Measurements from ENCODE around the gene OBSCN.

OBSCN gene

DNA sequence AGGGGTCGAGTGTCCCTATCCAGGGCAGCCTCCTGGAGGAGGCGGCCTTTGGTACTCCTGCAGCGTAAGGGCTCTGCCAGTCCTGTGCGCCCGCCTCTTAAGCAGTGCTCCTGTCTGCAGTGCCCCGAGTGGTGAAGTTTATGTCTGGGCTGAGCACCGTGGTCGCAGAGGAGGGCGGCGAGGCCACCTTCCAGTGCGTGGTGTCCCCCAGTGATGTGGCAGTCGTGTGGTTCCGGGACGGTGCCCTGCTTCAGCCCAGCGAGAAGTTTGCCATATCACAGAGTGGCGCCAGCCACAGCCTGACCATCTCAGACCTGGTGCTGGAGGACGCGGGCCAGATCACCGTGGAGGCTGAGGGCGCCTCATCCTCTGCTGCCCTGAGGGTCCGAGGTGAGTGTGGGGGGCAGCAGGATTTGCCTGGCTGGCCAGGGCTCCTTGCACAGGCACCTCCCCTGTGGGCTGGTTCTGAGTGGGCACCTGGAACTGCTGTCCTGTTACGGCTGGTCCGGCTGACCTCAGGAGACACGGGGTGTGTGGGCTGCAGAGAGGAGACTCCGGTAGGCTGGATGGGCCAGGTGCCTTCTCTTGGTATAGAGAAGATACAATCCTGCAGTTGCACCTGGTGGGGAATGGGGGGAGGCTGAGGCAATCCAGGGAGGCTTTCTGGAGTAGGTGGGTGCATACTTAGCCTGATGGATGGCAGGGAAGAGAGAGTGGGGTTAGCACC is 66.8 kb downstream of the OBSCN start:
- POLR2A ChIA-PET: no interaction called here
- TF ChIP-seq HDGF (IDR thresholded peaks at IDR 0.05; ENCODE audit: borderline replicate concordance) (no peak), BHLHE40 (IDR thresholded peaks at IDR 0.05; ENCODE audit: borderline replicate concordance) (no peak), FOXA1 (IDR thresholded peaks at IDR 0.05) (no peak), L3MBTL2 (conservative IDR thresholded peaks at IDR 0.05) (no peak), CTBP1 (IDR thresholded peaks at IDR 0.05; ENCODE audit: borderline replicate concordance) (no peak), TARDBP (IDR thresholded peaks at IDR 0.05) (no peak), ELF4 (IDR thresholded peaks at IDR 0.05) (no peak), SUZ12 (IDR thresholded peaks at IDR 0.05) (no peak), FOXM1 (IDR thresholded peaks at IDR 0.05; ENCODE audit: borderline replicate concordance) (no peak), ARNT (IDR thresholded peaks at IDR 0.05) (no peak), NFRKB (IDR thresholded peaks at IDR 0.05) (no peak), FOXK2 (IDR thresholded peaks at IDR 0.05) (no peak)
- TF ChIP-seq, protein P1, sequence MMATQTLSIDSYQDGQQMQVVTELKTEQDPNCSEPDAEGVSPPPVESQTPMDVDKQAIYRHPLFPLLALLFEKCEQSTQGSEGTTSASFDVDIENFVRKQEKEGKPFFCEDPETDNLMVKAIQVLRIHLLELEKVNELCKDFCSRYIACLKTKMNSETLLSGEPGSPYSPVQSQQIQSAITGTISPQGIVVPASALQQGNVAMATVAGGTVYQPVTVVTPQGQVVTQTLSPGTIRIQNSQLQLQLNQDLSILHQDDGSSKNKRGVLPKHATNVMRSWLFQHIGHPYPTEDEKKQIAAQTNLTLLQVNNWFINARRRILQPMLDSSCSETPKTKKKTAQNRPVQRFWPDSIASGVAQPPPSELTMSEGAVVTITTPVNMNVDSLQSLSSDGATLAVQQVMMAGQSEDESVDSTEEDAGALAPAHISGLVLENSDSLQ (IDR thresholded peaks at IDR 0.05): no peak
- no peak for DNase-seq (ENCODE audit: extremely low spot score)
- CTCF ChIA-PET: no interaction called here

GRCh38 chr1:228275179-228275429 is 67.3 kb downstream of the OBSCN start:
- no peak for TF ChIP-seq LEF1 (IDR thresholded peaks at IDR 0.05; ENCODE audit: borderline replicate concordance)
- no peak for TF ChIP-seq SUZ12 (IDR thresholded peaks at IDR 0.05)
- no peak for TF ChIP-seq ARNT (IDR thresholded peaks at IDR 0.05)
- no peak for TF ChIP-seq ELF4 (IDR thresholded peaks at IDR 0.05)
- CTCF ChIA-PET: no interaction called here
- no peak for DNase-seq (ENCODE audit: extremely low spot score)
- POLR2A ChIA-PET: no interaction called here

DNA sequence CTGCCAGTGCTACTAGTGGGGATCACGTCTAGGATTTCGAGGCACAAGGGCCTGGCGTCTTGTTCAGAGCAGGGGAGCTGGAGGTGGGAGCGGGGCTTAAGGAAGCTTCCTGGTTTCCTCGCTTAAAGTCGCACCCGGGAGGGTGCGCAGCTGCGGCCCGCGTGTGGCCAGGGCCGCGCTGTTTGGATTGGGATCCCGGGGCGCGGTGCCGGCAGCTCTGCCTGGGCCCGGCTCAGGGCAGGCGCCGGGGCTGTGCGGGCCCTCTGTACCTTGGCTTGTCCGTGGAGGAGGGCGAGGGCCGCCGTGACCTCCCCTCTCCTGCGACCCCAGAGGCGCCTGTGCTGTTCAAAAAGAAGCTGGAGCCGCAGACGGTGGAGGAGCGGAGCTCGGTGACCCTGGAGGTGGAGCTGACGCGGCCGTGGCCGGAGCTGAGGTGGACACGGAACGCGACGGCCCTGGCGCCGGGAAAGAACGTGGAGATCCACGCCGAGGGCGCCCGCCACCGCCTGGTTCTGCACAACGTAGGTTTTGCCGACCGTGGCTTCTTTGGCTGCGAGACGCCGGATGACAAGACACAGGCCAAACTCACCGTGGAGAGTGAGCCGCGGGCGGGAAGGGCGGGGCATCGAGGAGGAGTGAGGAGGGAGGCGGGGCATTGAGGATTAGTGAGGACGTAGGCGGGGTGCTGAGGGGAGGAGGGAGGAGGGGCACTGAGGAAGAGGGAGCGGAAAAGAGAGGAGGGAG is 67.8 kb downstream of the OBSCN start:
- no peak for TF ChIP-seq TARDBP (IDR thresholded peaks at IDR 0.05)
- no peak for TF ChIP-seq SP1 (IDR thresholded peaks at IDR 0.05)
- TF ChIP-seq LEF1 (IDR thresholded peaks at IDR 0.05; ENCODE audit: borderline replicate concordance): no peak
- TF ChIP-seq FOXA1 (IDR thresholded peaks at IDR 0.05): no peak
- peak; percentile 26; the same call in 1 of the 2 replicates for TF ChIP-seq L3MBTL2 (conservative IDR thresholded peaks at IDR 0.05)
- TF ChIP-seq CTBP1 (IDR thresholded peaks at IDR 0.05; ENCODE audit: borderline replicate concordance): no peak
- TF ChIP-seq FOXK2 (IDR thresholded peaks at IDR 0.05): no peak
- TF ChIP-seq SUZ12 (IDR thresholded peaks at IDR 0.05): no peak
- peak; percentile 46 for DNase-seq (ENCODE audit: extremely low spot score)
- ChIA-PET CTCF (no interaction called here), POLR2A (no interaction called here)

DNA sequence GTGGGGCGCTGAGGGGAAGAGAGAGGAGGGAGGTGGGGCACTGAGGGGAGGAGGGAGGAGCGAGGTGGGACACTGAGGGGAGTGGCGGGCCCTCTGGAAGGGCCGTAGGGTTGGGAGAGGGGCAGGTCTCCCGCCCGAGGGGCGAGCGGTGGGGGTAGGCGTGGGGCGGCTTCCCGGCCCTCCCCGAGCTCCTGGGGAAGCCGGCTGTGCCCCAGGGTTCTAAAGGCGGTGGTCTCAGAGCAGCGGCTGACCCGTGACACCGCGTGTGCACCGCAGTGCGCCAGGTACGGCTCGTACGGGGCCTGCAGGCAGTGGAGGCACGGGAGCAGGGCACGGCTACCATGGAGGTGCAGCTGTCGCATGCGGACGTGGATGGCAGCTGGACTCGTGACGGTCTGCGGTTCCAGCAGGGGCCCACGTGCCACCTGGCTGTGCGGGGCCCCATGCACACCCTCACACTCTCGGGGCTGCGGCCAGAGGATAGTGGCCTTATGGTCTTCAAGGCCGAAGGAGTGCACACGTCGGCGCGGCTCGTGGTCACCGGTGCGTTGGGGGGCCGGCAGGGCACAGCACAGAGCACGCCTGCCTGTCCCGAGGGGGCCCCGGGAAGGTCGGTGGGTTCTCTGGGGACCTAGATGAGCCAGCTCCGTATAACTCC is 68.5 kb downstream of the OBSCN start:
- POLR2A ChIA-PET: no interaction called here
- TF ChIP-seq LEF1 (IDR thresholded peaks at IDR 0.05; ENCODE audit: borderline replicate concordance) (no peak), FOXA1 (IDR thresholded peaks at IDR 0.05) (no peak), ELF4 (IDR thresholded peaks at IDR 0.05) (no peak), FOXK2 (IDR thresholded peaks at IDR 0.05) (no peak), SP1 (IDR thresholded peaks at IDR 0.05) (no peak), L3MBTL2 (conservative IDR thresholded peaks at IDR 0.05) (no peak), BHLHE40 (IDR thresholded peaks at IDR 0.05; ENCODE audit: borderline replicate concordance) (no peak), NFRKB (IDR thresholded peaks at IDR 0.05) (no peak), TARDBP (IDR thresholded peaks at IDR 0.05) (no peak), FOXM1 (IDR thresholded peaks at IDR 0.05; ENCODE audit: borderline replicate concordance) (no peak), CTBP1 (IDR thresholded peaks at IDR 0.05; ENCODE audit: borderline replicate concordance) (no peak), SUZ12 (IDR thresholded peaks at IDR 0.05) (no peak)
- TF ChIP-seq, protein P1 (IDR thresholded peaks at IDR 0.05): no peak
- CTCF ChIA-PET: no interaction called here
- no peak for DNase-seq (ENCODE audit: extremely low spot score)

DNA sequence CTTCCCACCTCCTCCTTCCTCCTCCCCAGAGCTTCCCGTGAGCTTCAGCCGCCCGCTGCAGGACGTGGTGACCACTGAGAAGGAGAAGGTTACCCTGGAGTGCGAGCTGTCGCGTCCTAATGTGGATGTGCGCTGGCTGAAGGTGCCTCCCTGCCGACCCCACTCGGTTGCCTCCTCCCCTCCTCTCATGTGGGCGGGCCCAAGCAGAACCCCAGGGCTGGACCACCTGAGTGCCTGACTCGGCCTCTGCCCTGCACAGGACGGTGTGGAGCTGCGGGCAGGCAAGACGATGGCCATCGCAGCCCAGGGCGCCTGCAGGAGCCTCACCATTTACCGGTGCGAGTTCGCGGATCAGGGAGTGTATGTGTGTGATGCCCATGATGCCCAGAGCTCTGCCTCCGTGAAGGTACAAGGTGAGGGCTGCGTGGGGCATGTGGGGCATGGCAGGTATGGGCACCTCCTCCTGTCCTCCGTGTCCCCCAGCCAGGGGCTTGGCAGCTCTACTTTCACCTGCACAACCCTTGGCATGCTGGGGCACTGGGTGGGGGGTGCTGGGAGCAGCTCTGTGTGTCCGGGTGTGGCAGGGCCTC is 69.2 kb downstream of the OBSCN start:
- TF ChIP-seq ARNT (IDR thresholded peaks at IDR 0.05): no peak
- no peak for TF ChIP-seq HDGF (IDR thresholded peaks at IDR 0.05; ENCODE audit: borderline replicate concordance)
- no peak for TF ChIP-seq SP1 (IDR thresholded peaks at IDR 0.05)
- TF ChIP-seq L3MBTL2 (conservative IDR thresholded peaks at IDR 0.05): no peak
- CTCF ChIA-PET: no interaction called here
- POLR2A ChIA-PET: no interaction called here
- no peak for DNase-seq (ENCODE audit: extremely low spot score)

- CTCF ChIA-PET: interaction anchor here (0.5 to 0.6 kb wide), 2 partner anchors 19 to 237 kb away, joined by 3 read pairs; no protein-coding TSS in a partner anchor
- POLR2A ChIA-PET: no interaction called here
These were observed 69.9 kb downstream of the OBSCN start for GRCh38 chr1:228277491-228278431.

More at GRCh38 chr1:228277491-228278431, 69.9 kb downstream of the OBSCN start:
- TF ChIP-seq FOXM1 (IDR thresholded peaks at IDR 0.05; ENCODE audit: borderline replicate concordance) (no peak), ZNF384 (IDR thresholded peaks at IDR 0.05) (no peak), NFRKB (IDR thresholded peaks at IDR 0.05) (no peak), FOXK2 (IDR thresholded peaks at IDR 0.05) (no peak), TARDBP (IDR thresholded peaks at IDR 0.05) (no peak), SUZ12 (IDR thresholded peaks at IDR 0.05) (no peak)
- DNase-seq (ENCODE audit: extremely low spot score): no peak

Data from HEK293T (cell line).